GM19043 (cell line): ENCODE results near the gene MIEF1.
A peak's percentile ranks its signal among the peaks of the same experiment; 100 is the strongest.
"Not testable (repeated sequence)": the region's sequence is repeated elsewhere in the genome, so short reads cannot be mapped to it uniquely, and the experiment has no call there.

Experiments
- ATAC-seq: cut with Tn5 transposase; IDR thresholded peaks from one replicate; pipeline ENCODE4 v1.9.1; 2021; ENCODE audit warnings: low read depth; ENCODE audit not compliant: unreplicated experiment

MIEF1 gene

DNA sequence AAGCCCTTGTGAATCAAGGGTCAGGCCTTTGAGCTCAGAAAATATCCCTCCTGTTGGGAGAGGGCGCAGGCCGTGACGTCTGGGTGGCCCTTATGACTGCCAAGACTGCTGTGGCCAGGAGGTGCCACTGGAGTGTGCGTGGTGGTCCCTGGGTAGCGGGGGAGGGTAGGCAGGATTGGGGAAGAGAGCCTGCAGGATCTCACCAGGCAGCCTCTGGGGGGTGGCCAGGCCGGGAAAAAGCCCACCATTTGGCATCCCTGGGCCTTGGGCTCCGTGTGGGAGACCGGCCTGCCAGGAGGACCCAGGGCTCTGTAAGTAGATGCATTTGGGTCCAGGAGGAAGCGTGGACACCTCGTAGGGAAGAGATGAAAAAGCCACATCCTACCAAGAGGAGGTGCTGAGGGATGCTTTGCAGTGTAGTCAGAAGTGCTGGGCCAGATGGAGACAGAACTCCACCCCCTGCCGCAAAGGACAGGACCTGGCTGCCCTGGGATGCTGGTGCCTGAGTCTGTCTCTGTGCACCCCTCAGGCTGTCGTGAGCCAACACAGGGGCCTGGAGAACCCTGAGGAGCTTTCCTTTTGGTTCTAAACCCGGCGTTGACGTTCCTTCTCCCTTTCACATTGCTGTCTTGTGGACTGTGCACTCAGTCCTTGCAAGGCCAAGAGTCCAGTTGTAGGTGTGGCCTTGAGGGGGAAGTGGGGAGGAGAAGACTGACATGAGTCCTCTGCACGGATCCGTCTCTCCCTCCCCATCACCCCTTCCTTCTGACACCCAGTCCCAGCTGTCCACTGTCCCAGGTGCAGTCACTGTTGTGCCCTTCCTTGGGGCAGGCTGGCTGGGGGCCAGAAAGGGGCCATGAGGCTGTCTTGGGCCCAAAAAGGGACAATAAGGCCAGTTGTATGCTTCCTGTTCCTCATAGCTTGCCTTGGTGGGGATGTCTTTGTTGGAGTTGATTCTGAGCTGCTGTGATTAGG is 12.7 kb upstream of the MIEF1 start:
- no peak for ATAC-seq

DNA sequence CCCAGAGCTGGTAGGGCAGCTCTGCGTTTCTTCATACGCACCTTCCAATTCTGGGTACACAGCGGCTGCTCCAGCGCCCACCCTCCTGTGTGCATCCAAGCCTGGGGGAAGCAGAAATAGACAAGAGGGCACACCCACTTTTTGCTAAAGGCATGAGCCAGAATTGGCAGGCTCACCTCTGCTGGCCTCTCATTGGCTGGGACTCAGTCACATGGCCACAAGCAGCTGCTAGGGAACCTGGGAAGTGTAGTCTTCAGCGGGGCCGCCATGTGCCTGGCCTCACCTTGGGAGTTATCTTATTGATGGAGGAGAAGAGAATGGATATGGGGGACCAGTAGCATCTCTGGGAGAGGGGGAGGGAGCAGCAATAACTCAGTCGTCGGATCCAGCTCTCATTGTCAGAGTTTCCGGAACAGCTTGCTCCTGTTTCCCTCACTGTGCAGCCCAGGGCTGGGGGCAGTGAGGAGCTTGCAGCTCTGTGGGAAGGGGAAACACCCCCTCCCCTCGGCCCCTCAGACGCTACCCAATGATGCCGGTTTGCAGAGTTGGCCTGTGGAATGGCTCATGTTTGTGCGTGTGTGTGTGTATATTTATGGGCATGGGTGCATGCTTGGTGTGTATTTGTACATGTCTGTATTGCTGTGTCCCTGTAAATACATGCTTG is 11.8 kb upstream of the MIEF1 start:
- ATAC-seq: peak; percentile 70

DNA sequence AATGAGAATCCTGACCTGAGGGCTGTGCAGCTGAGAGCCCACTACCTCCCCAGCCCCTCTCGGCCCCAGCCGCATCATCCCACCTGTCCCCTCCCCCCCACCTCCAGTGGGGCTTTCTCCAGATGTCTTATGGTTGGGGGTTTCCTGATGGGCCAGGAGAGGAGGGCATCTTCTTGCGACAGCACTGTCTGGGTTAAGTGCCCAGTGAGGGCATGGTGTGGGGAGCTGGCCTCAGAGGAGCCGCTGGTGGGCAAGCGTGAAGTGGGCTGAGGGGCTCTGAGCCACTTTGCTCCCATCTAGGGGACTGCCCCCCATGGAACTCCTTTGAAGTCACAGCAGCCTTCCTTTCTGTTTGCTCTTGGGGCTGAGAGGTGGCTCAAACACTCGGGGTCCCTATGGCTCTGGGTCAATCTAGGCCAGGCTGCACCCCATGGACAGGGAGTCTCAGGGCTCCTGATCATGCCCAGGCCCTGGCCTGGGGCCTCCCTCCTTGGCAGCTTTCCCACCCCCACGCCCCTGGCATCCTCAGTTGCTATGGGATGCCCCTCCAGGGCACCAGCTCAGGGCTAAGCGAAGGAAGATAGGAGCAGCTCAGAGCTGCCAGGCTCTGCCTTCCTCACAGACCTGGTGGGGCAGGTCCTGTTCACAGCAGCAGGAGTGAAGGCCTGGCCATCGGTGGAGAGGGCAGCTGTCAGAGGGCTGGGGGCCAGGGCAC is 11.0 kb upstream of the MIEF1 start:
- no peak for ATAC-seq

DNA sequence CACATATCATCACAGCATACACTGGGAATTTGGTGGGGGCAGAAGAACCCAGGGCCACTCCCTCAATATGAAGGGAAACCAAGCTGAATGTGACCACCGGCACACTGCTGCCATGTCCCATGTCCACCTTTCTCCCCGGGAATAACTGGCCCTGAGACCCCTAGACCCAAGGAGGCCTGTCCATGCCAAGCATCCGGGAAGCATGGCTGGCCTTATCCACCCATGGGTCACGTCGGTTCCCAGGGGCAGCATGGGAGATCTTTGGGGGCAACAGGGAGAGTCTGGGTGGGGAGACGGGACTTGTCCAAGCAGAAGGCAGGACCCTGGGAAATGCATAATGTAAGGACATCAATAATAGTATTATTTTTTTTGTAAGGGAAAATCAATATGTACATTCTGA is 10.4 kb upstream of the MIEF1 start:
- ATAC-seq: no peak

DNA sequence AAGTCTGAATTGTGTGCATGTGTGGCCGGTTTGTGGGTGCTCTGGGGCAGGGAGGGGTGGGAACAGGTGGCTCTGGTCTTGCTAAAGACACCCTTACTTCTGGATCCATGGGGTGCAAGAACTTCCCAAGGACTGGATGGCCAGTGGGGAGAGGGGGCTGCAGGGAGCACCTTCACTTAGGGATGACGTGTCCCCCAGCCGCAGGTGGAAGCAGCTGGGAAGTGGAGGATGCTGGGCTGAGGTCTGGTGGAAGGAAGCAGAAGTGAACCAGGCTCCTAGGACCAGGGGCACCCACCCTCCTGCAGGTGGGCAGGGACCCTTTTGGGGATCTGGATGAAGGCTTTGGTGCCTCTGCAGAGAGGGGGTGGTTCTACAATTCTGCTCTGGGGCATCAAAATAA is 9.9 kb upstream of the MIEF1 start:
- no peak for ATAC-seq

DNA sequence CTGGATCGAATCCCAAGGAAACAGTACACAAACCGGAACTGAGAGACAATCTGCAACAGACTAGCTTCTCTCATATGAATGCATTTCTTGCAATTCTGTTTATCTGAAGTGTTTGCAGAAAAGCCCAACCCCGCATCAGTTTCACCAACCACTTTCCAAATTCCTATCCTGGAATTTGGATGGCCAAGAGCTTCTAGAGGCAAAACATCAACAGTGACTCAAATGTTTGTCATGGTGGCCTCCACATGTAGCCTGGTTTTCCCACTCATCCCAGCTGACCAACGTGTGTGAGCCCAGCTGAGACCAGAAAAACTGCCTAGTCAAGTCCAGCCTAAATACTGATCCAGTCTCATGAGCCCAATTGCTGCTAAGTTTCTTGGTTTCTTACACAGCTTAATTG is 8.3 kb upstream of the MIEF1 start:
- ATAC-seq: no peak

DNA sequence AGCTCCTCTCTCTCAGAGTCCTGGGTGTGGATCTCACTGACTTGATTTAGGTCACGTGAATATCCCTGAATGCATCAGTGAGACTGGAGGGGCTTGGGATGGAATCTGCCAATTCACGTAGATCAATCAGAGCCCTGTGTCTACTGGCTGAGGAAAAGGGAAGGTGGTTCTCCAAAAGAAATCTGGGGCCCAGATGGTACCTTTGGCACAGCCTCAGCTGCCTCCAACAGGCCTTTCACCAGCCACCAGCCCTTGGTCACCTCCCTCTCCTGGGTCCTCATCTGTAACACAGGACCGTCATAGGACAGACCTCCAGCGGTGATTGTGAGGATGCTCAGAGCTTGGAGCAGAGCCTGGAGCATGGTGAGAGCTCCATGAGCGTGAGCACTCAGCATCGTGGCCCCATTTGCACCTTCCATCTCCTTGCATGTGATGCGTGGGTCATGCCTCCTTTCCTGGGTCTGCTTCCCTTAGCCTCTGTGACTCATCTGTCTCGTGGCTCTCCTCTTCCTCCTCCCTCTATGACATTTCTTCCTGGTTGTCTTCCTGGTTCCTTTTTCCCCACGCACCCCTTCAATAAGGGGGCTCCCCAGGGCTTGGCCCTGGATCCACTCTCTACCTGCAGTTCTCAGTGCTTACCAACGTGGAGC is 7.5 kb upstream of the MIEF1 start:
- no peak for ATAC-seq

DNA sequence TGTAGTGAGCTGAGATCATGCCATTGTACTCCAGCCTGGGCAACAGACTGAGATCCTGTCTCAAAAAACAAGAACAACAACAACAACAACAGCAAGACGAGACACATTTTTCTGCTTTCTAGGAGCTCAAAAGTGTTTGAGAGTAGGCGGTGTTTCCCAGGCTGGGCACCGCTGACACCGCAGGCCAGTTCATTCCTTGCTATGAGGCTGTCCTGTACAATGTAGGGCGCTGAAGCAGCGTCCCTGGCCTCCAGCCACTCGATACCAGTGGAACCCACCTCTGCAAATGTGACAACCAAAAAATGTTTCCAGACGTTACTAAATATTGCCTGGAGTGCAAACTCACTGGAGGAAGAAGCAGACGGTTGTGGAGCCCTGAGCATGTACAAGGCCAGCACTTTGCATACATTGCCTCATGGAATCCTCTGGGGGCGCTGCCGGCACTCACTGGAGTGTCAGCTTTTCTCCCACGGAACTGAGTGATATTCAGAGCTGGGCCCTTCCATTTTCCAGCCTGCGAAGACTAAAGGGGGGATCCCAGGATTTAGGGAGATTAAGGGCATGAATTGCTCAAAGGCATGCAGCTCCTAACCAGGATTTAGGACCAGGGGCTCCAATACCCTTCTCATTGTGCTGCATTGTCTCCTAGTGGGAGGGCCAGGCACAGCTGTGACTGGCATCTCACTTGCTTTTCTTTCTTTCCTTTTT is 5.8 kb upstream of the MIEF1 start:
- ATAC-seq: no peak

DNA sequence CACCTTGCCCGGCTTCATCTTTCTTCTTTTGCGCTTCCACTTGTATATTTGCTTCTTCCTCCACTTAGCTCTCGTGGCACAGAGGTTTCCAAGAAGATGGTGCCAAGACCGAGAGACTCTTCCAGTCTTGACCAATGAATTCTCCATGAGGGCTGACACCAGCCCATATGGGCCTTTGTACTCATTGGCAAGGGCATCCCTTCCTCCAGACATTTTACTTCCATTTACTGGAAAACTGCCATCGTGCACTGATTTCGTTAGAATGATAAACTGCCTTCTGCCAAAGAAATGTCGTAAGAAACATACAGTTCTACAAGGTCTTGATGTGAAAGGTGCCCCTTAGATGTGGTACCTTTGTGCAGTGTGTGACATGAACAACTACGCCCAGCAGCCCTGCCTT is 4.7 kb upstream of the MIEF1 start:
- no peak for ATAC-seq

DNA sequence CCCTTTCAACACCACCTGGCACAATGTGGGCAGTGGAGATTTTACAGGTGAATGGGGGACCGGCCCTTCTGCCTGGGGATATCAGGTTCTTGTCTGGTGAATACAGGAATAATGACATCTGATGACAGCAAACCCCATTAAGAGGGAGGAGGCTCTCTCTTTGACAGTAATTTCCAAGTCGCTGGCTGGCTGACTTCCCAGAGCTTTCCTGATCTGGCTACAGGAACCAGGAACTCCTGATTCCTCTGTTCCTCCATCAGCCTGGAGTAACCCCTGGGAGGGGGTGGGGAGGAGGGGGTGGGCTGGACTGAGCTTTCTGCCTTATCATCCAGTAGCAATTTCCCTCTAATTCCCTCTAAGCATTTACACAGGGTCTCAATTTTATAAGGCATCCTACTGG is 3.7 kb upstream of the MIEF1 start:
- ATAC-seq: no peak

DNA sequence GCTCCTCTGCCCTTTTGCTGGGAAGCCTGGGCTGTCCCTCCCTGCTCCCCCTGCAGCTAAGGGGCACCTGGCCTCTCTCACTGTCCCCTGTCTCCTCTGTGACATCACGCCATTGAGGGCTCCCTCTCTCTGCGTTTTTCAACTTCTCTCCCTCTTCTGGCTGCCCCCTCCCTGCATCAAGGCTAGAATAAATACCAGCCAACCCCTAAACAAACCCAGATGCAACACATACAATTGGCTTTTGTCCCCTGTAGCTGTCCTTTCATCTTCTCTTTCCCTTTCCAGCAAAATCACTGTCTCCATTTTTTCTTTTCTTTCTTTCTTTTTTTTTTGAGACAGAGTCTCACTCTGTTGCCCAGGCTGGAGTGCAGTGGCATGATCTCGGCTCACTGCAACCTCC is 3.3 kb upstream of the MIEF1 start:
- ATAC-seq: no peak

DNA sequence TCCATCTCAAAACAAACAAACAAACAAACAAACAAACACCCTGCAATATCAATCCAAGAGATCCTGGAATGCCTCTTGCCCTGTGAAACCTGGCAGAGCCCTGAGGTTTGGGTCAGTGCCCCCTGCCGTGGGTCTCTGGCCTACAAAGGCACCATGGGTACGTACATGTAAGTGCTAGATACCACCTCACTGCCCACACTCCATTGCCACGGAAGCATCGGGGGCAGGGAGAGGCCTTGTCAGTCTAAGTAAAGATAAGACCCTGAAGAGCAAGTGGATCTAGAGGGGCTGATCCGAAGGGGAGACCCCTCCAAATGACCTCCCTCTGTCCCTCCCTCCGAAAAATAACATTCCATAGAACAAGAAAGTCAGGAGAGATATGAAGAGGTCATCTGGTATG is 2.0 kb upstream of the MIEF1 start:
- ATAC-seq: no peak

DNA sequence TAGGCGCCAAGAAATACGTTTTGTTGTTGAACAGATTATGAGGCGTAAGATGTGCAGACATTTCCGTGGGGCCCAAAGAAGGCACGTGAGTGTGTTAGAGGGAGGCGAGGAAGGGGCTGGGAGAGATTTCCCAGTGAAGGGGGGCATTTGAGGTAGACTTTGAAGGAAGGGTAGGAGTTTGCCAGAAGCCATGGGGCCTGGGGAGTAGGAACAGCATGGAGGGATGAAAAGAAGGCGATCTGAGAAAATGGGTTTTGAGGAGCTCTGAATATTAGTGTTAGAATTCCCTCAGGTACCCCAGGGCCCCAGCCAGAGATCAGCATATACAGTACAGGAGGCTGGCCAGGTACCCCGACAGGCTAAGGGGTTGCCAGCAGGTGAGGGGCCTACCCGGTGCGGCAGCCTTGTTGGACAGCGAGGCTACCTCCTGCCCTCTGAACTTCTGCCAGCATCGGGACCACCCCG is 414 bp upstream of the MIEF1 start:
- ATAC-seq: no peak

DNA sequence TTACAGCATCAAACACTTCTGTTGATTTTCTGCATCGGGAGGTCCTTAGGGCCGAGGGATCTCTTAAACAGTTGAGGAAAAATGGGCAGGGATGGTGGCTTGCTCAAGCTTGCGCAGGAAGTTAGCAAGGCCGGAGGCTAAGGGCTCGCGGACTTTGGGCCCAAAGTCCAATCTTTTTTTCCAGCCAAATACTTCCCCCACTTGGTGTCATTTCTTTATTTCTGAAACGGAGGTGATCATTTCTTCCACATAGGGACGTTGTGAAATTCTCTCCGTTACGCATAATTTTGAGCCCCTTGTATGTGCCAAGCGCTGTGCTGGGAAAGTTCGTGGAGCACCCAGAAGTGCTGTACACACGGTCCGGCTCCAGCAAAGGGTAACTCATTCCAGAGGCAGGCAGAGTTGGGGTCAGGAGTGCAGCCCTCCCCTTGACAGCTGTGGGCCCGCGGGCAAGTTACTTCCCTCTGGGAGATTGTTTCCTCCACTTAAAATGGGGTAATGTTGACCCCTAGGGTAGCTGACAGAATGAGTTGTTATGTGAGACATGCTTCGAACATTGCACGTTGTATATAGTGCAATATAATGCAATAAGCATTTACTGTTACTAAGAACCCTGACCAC is 809 bp downstream of the MIEF1 start:
- ATAC-seq: no peak

DNA sequence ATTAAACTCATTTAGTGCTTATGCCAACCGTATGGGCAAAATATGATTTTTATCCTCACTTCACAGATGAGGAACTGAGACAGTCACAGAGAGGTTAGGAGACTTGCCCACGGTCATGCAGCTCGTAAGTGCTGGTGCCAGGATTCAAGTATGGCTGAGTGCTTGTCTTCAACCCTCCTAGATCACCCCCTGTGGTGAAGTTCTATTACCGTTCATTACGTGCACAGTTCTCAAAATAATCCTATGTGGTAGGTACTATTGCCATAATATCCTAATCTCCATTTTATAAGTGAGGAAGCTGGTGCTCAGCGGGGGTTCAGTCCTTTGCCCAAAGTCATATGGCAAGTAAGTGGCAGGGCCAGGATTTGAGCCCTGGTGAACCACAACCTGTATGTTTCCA is 1.5 kb downstream of the MIEF1 start:
- no peak for ATAC-seq

DNA sequence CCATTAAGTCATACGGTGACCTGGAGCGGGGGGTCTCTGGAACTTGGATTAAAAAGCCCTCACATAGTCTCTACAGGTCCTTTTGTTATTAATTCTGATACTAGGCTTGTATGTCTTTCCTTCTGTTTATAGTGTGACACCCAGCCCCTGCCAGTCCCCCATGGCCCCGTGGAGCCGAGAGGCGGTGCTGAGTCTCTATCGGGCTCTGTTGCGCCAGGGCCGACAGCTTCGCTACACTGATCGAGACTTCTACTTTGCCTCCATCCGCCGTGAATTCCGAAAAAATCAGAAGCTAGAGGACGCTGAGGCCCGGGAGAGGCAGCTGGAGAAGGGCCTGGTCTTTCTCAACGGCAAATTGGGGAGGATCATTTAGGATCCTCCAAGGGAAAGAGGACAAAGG is 2.0 kb downstream of the MIEF1 start:
- no peak for ATAC-seq

DNA sequence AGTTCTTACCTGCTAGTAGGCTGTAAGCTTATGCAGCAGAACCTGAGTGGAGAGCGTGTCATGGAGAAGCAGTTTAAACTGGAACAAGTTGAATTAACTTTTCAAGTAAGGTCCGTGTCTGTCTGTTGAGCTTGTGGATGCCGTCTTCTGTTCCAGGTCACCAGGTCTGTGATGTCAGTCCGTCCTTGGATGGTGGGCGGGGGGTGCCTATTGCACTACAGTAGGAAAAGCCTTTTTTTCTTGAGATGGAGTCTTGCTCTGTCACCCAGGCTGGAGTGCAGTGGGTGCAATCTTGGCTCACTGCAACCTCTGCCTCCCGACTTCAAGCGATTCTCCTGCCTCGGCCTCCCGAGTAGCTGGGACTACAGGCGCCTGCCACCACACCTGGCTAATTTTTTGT is 4.9 kb downstream of the MIEF1 start:
- not testable (repeated sequence) for ATAC-seq

DNA sequence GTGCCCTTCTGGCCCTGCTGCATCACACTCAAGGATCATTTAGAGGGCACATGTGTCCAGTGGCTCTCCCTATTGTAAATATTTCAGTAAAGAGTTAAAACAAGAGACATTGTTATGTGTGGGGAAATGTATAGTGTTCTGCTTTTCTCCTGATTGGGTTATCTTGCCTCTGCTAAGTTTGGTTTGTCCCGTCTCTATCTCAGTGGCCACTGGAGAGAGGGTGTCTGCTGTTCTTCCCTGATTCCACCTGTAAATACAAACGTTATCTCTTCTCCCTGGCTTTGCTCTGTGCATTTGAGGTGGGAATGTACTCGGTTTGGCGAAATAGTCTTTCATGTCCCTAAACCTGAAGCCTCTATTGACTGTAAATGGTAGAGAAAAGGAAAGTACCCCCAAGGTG is 6.3 kb downstream of the MIEF1 start:
- no peak for ATAC-seq

DNA sequence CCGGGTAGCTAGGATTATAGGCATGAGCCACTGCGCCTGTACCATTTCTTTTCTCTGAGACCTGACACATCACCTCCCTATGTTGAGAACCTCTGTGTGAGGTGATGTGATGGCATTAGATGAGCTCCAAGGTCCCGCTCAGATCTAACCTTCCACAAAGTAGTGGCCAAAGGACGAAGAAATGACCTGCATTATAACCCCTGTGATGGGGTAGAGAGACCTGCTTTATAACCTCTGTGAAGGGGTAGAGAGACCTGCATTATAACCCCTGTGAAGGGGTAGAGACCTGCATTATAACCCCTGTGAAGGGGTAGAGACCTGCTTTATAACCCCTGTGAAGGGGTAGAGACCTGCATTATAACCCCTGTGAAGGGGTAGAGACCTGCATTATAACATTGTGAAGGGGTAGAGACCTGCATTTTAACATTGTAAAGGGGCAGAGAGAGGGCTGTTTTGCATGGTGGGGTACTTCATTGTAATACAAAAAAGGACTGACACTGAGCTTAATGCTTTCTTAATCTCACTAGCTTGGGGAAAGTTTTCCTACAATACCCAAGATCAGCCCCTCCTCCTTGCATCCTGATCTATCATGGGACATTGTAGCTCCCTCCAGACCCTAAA is 8.5 kb downstream of the MIEF1 start:
- ATAC-seq: no peak
